ENCODE measurements around the gene GUCA1A.
A peak's percentile ranks its signal among the peaks of the same experiment; 100 is the strongest.
"Not testable (repeated sequence)": the region's sequence is repeated elsewhere in the genome, so short reads cannot be mapped to it uniquely, and the experiment has no call there.

The GUCA1A gene

DNA sequence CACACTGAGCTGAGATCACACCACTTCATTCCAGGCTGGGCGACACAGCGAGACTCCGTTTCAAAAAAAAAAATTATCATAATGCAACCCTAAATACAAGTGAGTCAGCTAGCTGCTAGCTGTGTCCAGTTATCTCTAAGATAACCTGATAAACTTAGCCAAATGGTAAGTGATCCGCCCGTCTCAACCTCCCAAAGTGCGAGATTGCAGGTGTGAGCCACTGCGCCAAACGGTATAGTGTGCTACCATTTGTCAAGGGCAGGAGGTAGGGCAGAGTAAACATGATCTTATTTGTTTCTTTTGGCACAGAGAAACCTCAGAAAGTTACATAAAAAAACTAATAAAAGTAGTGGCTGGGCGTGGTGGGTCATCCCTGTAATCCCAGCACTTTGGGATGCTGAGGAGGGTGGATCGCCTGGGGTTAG lies 26.0 kb upstream of the GUCA1A start:
- DNase-seq = no peak

DNA sequence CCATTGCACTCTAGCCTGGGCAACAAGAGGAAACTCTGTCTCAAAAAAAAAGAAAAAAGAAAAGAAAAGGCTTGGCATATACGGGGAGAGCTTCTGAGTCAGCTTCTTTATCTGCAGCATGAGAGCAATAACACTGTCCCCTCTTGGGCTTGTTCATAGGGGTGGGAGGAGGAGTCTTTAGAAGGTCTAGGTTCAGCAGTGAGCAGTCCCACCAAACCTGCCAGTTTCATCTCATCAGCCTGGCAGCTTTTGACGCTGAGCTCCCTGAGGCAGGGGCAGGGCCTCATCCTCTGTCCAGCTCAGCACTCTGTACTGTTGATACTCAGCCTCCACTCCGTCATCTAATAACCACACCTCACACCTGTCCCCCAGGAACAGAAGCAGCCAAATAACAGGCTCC lies 25.1 kb upstream of the GUCA1A start:
- DNase-seq = no peak

DNA sequence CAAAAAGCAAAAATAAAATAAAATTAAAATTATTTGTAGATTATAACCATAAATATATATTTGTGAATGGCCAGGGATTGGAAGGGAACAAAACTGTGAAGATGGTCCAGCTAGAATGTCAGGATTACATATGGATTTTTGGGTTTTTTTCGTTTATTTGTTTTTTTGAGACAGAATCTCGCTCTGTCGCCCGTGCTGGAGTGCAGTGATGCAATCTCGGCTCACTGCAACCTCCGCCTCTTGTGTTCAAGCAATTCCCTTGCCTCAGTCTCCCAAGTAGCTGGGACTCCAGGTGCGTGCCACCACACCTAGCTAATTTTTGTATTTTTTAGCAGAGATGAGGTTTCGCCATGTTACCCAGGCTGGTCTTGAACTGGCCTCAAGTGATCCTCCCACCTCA lies 22.9 kb upstream of the GUCA1A start:
- no peak for DNase-seq

DNA sequence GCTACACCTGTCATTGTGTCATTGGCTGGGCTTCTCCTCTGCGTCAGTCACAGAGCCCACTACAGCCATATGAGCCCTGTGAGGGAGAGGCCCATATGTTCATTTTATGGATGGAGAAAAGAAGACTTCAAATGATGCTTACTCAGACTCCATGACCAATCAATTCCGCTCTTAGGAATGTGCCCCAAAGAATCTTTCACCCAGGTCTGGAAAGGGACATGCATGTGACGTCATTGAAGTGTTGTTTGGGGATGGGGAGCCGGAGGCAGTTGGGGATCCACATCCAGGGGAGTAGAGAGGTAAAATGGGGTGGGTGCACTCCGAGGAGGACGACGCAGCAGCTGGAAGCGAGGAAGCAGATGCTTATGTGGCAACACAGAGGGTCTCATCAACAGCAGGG lies 21.1 kb upstream of the GUCA1A start:
- DNase-seq = no peak

DNA sequence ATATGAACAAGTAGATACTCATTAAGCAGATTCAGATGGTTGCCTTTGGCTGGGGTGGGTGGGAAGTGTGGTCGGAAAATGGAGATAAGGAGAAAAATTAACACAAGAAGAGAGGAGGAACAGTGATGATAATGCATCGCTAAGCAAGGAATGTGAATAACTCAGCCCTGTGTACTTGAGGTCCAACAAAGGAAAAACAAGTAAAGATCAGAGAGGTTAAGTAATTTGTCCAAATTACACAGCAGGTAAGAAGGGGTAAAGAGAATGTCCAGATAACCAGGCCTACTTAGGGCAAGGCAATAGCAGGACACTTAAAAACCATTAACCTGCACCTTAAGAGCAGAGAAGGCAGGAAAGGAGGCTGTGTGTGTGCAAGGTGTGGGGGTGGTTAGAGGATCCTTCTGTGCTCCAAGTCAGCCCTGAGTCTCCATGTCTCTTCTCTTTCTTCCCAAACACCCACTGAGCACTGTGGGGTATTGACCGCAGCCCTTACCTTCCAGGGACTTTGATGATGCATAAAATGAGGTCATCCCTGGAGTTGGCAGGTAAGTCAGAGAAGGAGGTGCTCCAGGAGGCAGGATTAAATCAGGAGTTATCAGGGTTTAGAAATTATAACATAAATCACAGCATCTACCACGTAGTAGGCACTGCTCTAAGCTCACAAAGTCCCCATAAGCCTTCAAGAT lies 20.5 kb upstream of the GUCA1A start:
- DNase-seq = not testable (repeated sequence)

DNA sequence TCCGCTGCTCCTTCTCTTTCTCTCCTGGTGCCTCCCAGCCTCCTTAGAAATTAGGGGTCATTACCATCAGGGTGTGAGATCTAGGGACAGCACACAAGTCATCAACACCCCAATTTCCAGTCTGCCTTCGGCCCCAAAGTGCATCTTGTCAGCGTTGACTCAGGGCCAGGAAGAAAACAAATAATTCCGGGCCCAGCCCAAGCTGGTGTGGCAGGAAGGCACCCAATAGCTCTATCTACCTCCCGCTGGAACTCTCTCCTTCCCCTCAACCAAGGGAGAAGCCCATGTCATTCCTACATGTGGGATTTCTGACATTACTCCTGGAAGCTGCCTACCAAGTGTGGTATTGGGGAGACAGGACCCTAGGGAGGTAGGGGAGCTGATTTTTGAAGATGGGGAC lies 19.2 kb upstream of the GUCA1A start:
- no peak for DNase-seq

DNA sequence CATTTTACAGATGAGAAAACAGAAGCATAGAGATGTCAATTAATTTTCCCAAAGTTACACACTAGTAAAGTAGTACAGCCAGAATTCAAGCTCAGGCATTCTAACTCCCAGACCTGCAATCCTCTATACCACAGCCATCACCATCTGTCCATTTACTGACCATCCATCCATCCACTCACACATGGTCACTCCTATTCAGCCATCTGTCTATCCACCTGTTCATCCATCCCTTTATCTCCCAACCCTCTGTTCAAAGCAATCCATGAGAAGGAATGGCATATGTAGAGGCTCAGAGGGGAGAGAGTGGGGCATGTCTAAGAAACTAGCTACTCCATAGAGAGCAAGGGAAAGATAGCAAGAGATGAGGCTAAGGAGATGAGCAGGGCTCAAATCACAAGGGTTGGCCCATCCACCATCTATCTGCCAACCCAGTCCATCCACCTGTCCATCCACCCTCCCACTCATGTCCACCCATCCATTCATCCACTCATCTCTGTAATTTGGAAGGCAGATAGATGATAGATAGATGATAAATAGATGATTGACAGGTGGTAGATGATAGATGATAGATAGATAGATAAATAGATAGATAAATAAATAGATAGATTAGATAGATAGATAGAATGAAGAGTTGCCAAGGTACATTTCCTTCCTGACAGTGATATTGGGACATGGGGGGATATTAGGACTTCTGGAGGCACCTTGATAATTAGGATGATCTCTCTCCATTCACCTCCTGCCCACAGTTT lies 18.5 kb upstream of the GUCA1A start:
- no peak for DNase-seq

DNA sequence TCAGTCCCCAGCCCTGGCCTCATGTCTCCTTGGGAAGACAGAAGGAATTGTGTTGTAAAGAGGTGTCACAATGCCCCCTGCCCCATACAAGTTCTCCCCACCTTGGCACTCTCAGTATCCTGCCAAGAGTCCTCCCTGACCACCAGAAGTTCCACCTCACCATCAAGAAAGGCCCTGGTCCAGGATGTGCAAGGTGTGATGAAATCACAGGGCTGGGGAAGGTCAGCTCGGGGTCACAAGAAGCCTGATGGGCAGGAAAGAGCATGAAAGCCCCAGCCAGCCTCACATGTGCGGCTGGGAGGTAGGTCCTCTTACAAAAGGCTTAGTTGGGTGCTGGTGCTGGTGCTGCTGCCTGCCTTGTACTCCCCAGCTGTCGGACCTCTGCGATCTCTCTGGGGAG lies 17.9 kb upstream of the GUCA1A start:
- no peak for DNase-seq

DNA sequence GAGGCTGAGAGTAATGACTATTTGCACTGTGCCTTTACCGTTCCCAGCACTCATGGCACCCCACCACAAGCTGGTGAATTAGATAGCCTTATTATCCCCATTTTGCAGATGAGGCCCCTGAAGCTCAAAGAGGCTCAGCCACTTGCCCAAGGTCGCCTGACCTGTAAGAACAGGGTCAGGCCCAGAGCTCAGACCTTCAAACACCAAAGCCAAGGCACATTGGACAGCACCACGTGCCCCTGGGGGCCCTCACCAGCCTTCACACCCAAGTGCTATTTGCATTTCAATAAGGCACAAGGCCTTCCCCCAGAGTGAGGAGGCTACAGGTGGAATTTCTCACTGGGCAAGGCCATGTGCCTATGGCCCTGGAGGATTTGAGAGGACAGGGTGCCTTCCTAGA lies 16.5 kb upstream of the GUCA1A start:
- DNase-seq = no peak

DNA sequence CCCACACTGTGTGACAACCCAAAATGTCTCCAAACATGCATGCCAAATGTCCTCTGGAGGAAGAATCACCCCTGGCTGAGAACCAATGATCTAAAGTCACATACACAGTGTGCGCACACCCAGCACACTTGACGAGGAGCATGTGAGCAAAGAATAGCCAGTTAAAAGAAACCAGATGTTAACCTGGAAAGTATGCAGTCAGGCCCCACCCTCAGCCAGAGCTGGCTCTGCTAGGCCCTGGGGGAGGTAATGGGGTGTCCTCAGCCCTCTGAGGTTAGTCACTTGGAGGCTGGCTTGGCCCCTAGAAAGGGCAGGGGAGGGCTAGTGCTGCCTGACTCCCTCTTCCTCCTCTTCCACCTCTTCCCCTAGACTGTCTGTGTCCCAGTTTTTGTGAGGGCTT lies 15.2 kb upstream of the GUCA1A start:
- no peak for DNase-seq

DNA sequence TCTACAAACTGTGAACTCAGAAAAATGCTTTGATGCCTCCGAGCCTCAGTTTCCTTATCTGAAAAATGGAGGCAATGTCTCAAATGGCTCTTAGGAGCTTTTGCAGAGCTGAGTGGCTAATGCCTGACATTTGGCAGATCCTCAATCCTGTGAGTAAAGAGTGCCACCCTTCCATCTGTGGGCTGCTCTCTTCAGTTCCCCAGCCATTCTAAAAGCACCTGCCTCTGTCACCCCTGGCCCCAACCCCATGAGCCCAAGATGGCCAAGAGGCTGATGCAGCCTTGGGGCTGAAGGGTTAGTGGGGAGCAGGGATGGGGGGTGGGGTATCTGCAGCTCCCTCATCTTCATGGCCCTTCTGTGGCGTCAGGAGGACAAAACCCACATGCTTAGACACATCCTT lies 14.5 kb upstream of the GUCA1A start:
- DNase-seq = no peak

DNA sequence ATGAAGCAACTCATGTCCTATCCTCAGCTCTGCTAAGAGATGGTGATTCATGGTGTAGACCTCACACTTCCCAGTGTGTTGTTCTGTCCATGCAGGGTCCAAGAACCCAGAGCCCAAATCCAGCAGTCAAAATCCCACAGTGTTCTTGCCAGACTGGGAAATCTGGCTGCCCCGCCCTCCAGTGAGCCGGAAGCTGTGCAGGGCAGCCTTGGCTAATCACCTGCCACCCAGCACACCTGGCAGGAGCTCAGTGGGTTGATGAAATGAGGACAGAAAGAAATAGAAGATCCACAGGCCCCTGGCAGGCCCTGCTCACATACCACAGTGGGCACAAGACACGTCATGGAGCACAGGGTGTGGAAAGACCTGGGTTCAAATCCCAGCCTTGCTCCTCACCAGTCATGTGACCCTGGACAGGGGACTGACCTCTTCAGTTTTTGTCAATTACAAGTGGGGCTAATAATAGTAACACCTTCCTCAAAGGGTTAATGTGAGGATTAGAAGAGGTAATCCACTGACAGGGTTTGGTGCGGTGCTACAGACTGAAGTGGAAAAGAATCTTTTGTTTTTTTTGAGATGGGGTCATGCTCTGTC lies 13.6 kb upstream of the GUCA1A start:
- no peak for DNase-seq

DNA sequence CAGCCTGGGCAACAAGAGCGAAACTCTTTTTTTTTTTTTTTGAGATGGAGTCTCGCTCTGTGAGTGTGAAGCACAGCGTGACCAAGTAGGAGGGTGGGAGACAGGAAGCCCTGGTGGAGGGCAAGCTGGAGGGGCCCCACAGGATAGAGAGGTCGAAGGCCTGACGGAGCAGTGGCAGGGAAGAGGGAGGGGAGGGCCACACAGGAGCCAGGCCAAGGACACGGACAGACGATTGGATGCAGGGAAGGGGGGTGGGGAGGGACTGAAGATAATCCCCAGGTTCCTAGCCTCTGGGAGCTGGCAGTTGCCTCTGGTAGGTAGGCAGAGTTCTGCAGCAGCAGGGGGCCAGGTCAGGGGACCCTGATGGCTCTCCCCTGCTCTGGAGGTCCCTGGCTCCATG lies 10.8 kb upstream of the GUCA1A start:
- DNase-seq = no peak

DNA sequence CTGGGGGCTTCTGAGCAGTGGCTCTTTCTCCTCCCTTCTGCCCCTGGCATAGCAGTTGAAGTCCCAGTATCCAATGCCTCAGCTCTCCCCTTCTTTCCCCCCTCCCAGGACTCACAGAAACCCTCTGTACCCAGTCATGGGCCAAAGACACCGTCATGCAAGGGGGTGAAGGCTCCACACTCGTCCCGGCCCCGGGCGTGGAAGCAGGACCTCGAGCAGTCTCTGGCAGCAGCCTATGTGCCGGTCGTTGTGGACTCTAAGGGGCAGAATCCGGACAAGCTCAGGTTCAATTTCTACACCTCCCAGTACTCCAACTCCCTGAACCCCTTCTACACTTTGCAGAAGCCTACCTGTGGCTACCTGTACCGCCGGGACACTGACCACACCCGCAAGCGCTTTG lies 10.4 kb upstream of the GUCA1A start:
- no peak for DNase-seq

DNA sequence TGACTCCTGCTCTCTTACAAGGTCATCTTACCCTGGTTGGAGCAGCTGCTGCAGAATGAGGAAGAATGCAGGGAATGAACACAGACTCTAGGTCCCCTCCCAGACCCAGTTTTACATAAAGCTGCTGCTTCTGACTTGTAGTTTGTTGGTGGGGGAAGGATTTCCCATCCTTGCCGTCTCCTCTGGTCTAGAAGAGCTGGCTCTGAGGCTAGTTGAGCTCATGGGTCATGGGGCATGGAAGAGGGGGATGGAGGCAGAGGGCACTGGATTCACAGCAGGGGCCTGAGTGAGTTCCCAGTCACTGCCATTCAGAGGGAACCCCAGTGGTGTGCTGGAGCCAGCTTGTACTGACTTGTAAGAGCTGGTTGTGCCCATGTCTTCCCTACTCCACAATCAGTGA lies 9.2 kb upstream of the GUCA1A start:
- DNase-seq = no peak

DNA sequence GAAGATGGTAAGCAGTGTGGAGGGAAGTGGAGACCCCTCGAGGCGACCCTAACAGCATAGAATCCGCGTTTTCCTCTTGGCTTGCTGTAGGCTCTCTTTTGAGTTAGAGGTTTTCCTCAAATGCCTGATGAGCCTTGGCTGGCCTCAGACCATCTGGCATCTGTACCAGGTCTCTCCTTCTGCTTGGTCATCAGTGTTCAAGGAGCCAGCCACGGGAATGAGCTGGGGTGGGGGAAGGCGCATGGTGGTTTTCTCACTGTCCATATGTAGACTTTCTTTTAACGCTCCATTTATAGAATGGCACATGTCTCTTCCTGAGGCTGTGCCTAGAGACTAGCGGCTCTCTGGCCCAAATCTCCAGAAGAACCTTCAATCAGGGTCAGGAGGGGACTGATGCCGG lies 8.1 kb upstream of the GUCA1A start:
- DNase-seq = no peak

DNA sequence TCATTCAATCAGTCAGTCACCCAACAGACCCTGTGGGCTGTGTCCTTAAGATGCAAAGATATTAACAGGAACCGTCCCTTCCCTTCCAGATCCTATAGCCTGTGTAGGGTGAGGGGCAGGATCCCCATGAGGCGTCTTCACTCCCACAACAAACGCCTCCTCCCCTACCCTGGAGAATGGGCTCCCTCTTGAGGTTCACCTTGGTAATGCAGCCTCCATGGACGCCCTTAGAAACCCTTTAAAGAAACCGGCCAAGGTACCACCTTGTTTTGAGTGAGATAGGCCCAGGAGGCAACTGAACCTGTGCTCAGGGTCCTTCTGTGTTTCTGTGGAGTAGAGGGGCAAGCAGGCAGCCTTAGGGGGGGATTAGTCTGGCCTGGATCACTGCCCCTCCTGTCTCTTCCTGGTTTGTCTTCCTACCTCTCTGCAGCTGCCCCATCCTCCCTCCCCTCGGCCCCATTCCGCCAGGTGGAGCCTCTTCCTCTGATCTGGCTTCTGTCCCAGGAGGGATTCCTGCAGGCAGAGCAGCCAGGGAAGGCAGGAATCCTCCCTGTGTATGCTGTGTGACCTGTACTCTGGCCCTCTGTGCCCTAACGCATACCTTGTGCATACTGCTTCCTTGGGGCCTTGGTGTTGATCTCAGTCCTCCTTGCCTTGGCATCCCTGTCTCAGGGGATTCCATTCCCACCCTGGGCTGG lies 6.6 kb upstream of the GUCA1A start:
- DNase-seq = peak; percentile 15 to 68 (median 60)

DNA sequence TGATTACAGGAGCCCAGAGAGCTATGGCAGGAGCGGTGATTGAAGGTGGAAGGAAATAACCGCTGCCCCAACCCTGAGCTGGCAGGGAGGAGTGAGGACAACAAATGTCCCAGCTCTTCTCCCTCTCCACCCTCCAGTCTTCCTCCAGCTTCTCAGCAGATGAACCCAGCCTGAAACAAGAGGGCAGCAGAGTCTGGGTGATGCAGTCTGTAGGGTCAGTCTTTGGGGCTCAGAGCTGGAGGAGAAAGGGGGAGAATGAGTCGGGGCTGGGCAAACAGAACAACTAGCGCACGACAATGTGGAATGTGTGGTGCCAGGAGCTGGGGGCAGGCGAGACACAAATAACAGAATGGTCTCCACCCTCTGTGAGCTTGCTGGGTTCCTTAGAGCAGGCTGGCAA lies 4.5 kb upstream of the GUCA1A start:
- no peak for DNase-seq

DNA sequence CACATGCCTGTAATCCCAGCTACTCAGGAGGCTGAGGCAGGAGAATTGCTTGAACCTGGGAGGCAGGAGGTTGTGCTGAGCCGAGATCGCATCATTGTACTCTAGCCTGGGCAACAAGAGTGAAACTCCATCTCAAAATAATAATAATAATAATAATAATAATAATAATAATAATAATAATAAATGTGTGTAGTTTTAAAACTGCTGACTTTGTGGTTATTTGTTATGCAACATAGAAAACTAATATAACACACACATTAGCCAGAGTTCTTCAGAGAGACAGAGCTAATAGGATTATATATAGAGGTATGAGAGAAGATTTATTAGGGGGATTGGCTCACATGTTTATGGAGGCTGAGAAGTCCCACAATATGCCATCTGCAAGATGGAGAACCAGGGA lies 3.4 kb upstream of the GUCA1A start:
- DNase-seq = not testable (repeated sequence)

DNA sequence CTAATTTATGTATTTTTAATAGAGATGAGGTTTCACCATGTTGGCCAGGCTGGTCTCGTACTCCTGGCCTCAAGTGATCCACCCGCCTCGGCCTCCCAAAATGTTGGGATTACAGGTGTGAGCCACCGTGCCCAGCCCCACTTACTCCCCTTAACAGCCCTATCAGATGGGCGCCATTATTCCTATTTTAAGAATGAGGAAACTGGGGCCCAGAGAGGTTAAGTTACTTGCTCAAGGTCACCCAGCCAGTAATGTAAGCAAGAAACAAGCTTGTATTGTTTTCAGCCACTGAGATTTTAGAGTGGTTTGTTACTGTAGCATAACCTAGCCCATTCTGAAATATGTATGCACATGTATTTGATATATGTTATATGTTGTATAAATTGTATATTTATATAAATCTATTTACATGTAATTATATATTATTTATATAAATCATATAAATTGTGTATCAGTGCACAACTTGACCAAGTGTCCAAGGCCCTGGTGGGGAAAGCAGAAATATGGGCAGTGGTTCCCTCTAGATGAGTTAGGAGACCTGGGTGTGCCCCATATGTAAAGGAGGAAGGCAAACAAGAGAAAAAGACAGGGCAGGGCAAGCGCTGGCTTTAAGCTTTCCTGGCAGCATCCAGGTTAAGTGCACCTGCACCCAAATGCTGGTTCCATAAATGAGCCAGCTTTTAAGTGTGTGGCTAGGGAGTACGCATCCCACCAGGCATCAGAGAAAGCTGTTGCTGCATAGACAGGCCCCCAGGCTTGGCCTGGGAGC lies 1.2 kb upstream of the GUCA1A start:
- DNase-seq = no peak

DNA sequence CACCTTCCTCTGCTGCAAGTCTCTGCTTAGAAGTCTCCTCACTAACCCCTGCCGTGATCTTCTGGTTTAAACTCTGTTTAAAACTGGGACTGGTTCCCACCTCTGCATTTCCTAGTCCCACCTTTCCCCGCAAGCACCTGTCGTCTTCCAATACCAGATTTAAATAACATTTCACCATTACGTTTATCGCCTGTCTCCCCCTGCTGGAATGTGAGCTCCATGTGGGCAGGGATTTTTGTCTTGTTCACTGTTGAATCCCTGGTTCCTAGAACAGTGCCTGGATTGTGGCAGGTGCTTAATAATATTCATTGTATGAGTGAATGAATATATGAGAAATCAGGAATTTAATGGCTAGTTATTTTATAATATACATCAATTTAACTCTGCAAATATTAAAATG lies 2.7 kb downstream of the GUCA1A start:
- DNase-seq = no peak

DNA sequence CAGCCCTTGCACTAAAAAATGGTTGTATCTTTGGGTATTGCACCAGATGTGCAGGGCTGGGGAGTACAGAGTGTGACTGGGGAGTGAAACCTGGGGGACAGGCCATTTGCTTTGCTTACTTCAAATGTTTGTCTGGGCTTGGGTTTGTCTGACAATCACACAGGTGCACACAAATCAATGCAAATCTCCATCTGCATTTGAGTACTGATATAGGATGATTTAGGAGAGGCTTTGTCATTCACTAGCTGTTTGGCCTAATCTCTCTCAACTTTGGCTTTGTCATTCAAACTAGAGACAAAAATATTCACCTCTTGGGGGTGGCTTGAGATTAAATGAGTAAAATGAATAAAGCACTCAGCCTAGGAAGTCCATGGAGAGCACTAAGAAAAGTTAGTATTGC lies 3.8 kb downstream of the GUCA1A start:
- DNase-seq = no peak
